HUDEP-2 (cell line): ENCODE results near the gene FGD3.
"Not testable (repeated sequence)": the region's sequence is repeated elsewhere in the genome, so short reads cannot be mapped to it uniquely, and the experiment has no call there.

Experiments used
- DNase-seq, 76 experiments: peaks; one replicate each; lab custom pipeline; 2025; ENCODE audit not compliant: unreplicated experiment in 76 of 76; lab: John Stamatoyannopoulos, UW

FGD3 gene

GRCh38 chr9:93004561-93004960 lies 57.2 kb downstream of the FGD3 start:
- DNase-seq: no peak

GRCh38 chr9:93005876-93006275 lies 58.6 kb downstream of the FGD3 start:
- no peak for DNase-seq

GRCh38 chr9:93007529-93008058 lies 60.3 kb downstream of the FGD3 start:
- no peak for DNase-seq

GRCh38 chr9:93008457-93008856 lies 61.1 kb downstream of the FGD3 start:
- DNase-seq: no peak

- DNase-seq: no peak
These were observed 62.2 kb downstream of the FGD3 start for GRCh38 chr9:93009337-93010015.

GRCh38 chr9:93010056-93010455 lies 62.7 kb downstream of the FGD3 start:
- no peak for DNase-seq

- DNase-seq: no peak
These were observed 63.4 kb downstream of the FGD3 start for GRCh38 chr9:93010704-93011103.

GRCh38 chr9:93011114-93011513 lies 63.8 kb downstream of the FGD3 start:
- DNase-seq: no peak

GRCh38 chr9:93012963-93013855 lies 65.9 kb downstream of the FGD3 start:
- DNase-seq: no peak

- no peak for DNase-seq
These were observed 66.7 kb downstream of the FGD3 start for GRCh38 chr9:93013856-93014582.

- not testable (repeated sequence) for DNase-seq
These were observed 67.9 kb downstream of the FGD3 start for GRCh38 chr9:93015190-93015589.

GRCh38 chr9:93017621-93018020 lies 70.3 kb downstream of the FGD3 start:
- no peak for DNase-seq

- DNase-seq: no peak
These were observed 72.8 kb downstream of the FGD3 start for GRCh38 chr9:93020151-93020550.

- no peak for DNase-seq
These were observed 73.7 kb downstream of the FGD3 start for GRCh38 chr9:93020771-93021670.

- no peak for DNase-seq
These were observed 74.7 kb downstream of the FGD3 start for GRCh38 chr9:93022066-93022465.

- DNase-seq: no peak
These were observed 75.6 kb downstream of the FGD3 start for GRCh38 chr9:93022721-93023520.

GRCh38 chr9:93023521-93023815 lies 76.1 kb downstream of the FGD3 start:
- DNase-seq: no peak

GRCh38 chr9:93024646-93024910 lies 77.3 kb downstream of the FGD3 start:
- no peak for DNase-seq

- DNase-seq: no peak
These were observed 77.8 kb downstream of the FGD3 start for GRCh38 chr9:93024986-93025630.
